A204.1 (cell line): ENCODE measurements around the gene C1orf87.

ENCODE experiments used
- FAIRE-seq: peaks from 2 replicates; lab custom pipeline; 2012; peaks lifted over from hg19 to GRCh38; lab: Jason Lieb, UNC

C1orf87 gene

DNA sequence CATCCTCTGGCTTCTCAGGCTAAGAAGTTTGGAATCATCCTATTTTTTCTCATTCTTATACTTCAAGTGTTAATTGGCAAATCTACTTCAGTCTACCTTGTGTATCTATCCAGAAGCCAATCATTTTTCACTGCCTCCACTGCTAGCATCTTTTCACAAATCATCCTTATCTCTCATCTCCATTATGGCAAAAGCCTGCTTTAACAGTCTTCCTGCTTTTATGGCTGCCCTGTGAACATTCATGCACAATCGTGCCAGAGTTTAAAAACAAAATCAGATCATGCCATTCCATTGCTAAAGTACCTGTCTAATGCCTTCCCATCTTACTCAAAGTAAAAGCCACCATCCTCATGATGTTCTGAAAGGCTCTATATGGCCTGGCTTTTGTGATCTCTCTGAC is 127.8 kb downstream of the C1orf87 start:
- FAIRE-seq = no peak
